PC-9 (cell line): ENCODE data around the gene ITIH3. TPM values are rescaled to one million over a fixed set of nuclear protein-coding genes. Genes with fewer than 3 reads are reported as not detected.
A peak's percentile ranks its signal among the peaks of the same experiment; 100 is the strongest.

Source experiments
- Bru-seq: library from RNA; stranded (reverse); fragments of 400-500 nt; gene quantifications from one replicate; lab custom pipeline; 2021; lab: Mats Ljungman, UMichigan
- BruChase-seq, 2 experiments: library from RNA; stranded (reverse); fragments of 400-500 nt; gene quantifications; one replicate each; lab custom pipeline; 2021; lab: Mats Ljungman, UMichigan
- BruUV-seq: library from RNA; stranded (reverse); fragments of 400-500 nt; replicated peaks from 2 replicates; lab custom pipeline; 2021; lab: Mats Ljungman, UMichigan
- CTCF ChIA-PET: fragments of 300-600 bp; sonication (Branson Sonifier 250); formaldehyde crosslinking; loops from one replicate; lab custom pipeline; 2022; ENCODE audit warnings: antibody characterized with exemption; lab: Charles Lee
- POLR2A ChIA-PET: fragments of 300-600 bp; sonication (Branson Sonifier 250); formaldehyde crosslinking; loops from one replicate; lab custom pipeline; 2022; ENCODE audit warnings: antibody characterized with exemption; ENCODE audit not compliant: unreplicated experiment; lab: Charles Lee
- DNase-seq, 2 experiments: peaks; one replicate each; pipeline versions ENCODE4 v3.0.0 to v3.0.0-alpha.2; 2015 to 2022; ENCODE audit warnings: mixed read lengths in 1 of 2
- H2AFZ ChIP-seq: fragments of 200-600 bp; sonication (generic); 2 replicates; pipeline ENCODE4 v1.8.1; 2017; ENCODE audit warnings: antibody characterized with exemption
- H3F3A ChIP-seq: fragments of 200-600 bp; sonication (generic); 2 replicates; pipeline ENCODE4 v1.8.1; 2017; ENCODE audit warnings: antibody characterized with exemption, mild to moderate bottlenecking, low read depth; ENCODE audit not compliant: insufficient read depth
- H3K27ac ChIP-seq: fragments of 200-600 bp; sonication (generic); 2 replicates; pipeline ENCODE4 v1.6.1; 2016; ENCODE audit warnings: mixed run types
- H3K27me3 ChIP-seq: fragments of 200-600 bp; sonication (generic); 2 replicates; pipeline ENCODE4 v1.6.1; 2016; ENCODE audit warnings: low read depth, mixed run types; ENCODE audit not compliant: insufficient read depth
- H3K36me3 ChIP-seq: fragments of 200-600 bp; sonication (generic); 2 replicates; pipeline ENCODE4 v1.6.1; 2016; ENCODE audit warnings: low read depth, mixed run types
- H3K4me1 ChIP-seq: fragments of 200-600 bp; sonication (generic); replicated peaks from 2 replicates; pipeline ENCODE4 v1.6.1; 2016; ENCODE audit warnings: mixed run types; ENCODE audit not compliant: insufficient read depth
- H3K4me2 ChIP-seq: fragments of 200-600 bp; sonication (generic); 2 replicates; pipeline ENCODE4 v1.6.1; 2017; ENCODE audit warnings: mixed run types
- H3K4me3 ChIP-seq: fragments of 200-600 bp; sonication (generic); 2 replicates; pipeline ENCODE4 v1.6.1; 2016; ENCODE audit warnings: mixed run types
- H3K79me2 ChIP-seq: fragments of 200-600 bp; sonication (generic); 2 replicates; pipeline ENCODE4 v1.6.1; 2017; ENCODE audit warnings: low read depth, mixed run types
- H3K9me2 ChIP-seq: fragments of 200-600 bp; sonication (generic); 2 replicates; pipeline ENCODE4 v1.8.1; 2017; ENCODE audit warnings: mild to moderate bottlenecking; ENCODE audit not compliant: insufficient read depth
- H3K9me3 ChIP-seq: fragments of 200-600 bp; sonication (generic); 2 replicates; pipeline ENCODE4 v1.8.1; 2016; ENCODE audit warnings: low read depth; ENCODE audit not compliant: insufficient read depth
- H4K20me1 ChIP-seq: fragments of 200-600 bp; sonication (generic); 2 replicates; pipeline ENCODE4 v1.8.1; 2017; ENCODE audit not compliant: insufficient read depth
- CTCF ChIP-seq: fragments of 200-600 bp; sonication (generic); conservative IDR thresholded peaks from 2 replicates; pipeline ENCODE4 v1.6.1; 2017; ENCODE audit warnings: mixed run types, antibody characterized with exemption, mild to moderate bottlenecking, moderate library complexity
- EZH2 ChIP-seq: fragments of 200-600 bp; sonication (generic); IDR thresholded peaks from 2 replicates; pipeline ENCODE4 v1.8.0; 2017; ENCODE audit warnings: antibody characterized with exemption, low read depth
- intact Hi-C: fragments of 100-400 bp; cut with micrococcal nuclease; formaldehyde crosslinking; loops from one replicate; pipeline ENCODE4 v1.10.0; 2022; ENCODE audit not compliant: unreplicated experiment
- long read RNA-seq: library from polyadenylated mRNA; stranded (forward); transcript quantifications from one replicate; pipeline ENCODE4 v2.0.0, GENCODE V29; 2022
- total RNA-seq: library from RNA; stranded (reverse); gene quantifications from 2 replicates; pipeline ENCODE4 v1.2.3, GENCODE V29; 2021

Gene ITIH3, protein sequence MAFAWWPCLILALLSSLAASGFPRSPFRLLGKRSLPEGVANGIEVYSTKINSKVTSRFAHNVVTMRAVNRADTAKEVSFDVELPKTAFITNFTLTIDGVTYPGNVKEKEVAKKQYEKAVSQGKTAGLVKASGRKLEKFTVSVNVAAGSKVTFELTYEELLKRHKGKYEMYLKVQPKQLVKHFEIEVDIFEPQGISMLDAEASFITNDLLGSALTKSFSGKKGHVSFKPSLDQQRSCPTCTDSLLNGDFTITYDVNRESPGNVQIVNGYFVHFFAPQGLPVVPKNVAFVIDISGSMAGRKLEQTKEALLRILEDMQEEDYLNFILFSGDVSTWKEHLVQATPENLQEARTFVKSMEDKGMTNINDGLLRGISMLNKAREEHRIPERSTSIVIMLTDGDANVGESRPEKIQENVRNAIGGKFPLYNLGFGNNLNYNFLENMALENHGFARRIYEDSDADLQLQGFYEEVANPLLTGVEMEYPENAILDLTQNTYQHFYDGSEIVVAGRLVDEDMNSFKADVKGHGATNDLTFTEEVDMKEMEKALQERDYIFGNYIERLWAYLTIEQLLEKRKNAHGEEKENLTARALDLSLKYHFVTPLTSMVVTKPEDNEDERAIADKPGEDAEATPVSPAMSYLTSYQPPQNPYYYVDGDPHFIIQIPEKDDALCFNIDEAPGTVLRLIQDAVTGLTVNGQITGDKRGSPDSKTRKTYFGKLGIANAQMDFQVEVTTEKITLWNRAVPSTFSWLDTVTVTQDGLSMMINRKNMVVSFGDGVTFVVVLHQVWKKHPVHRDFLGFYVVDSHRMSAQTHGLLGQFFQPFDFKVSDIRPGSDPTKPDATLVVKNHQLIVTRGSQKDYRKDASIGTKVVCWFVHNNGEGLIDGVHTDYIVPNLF
- total RNA-seq (not detected in 2 replicates), Bru-seq, nascent RNA (not detected), BruChase-seq, experiment 1, labeled RNA remaining after a 2-hour chase (percentile 8 among the genes with signal in this experiment), BruChase-seq, experiment 2, labeled RNA remaining after a 6-hour chase (not detected)
- long read RNA-seq, result 0 reads

GRCh38 chr3:52794612-52795099, at the start of gene ITIH3:
Gene ITIH3, plus strand, starts transcription at chr3:52794796. Its CDS starts 8 bp downstream, at chr3:52794804.
- Histone ChIP-seq H3F3A (no peaks in the 10 kb centered on the region), H3K36me3 (no peaks in the 10 kb centered on the region), H3K4me1 (no peaks in the 10 kb centered on the region), H3K27me3 (peaks cover 6% of the 10 kb centered on the region; the same call in 1 of the 2 replicates), H3K9me2 (no peaks in the 10 kb centered on the region), H3K79me2 (no peaks in the 10 kb centered on the region), H4K20me1 (no peaks in the 10 kb centered on the region), H2AFZ (no peak within 1 kb of the TSS), H3K9me3 (no peaks in the 10 kb centered on the region), H3K4me2 (no peak within 1 kb of the TSS), H3K4me3 (no peak within 1 kb of the TSS), H3K27ac (no peak within 1 kb of the TSS)
- intact Hi-C loops, result no loop called here
- no TSS peak for BruUV-seq
- POLR2A ChIA-PET, result no interaction called here
- DNase-seq, result no peak
- TF ChIP-seq CTCF (no peak), EZH2 (no peak)
- CTCF ChIA-PET, result no interaction called here

DNA sequence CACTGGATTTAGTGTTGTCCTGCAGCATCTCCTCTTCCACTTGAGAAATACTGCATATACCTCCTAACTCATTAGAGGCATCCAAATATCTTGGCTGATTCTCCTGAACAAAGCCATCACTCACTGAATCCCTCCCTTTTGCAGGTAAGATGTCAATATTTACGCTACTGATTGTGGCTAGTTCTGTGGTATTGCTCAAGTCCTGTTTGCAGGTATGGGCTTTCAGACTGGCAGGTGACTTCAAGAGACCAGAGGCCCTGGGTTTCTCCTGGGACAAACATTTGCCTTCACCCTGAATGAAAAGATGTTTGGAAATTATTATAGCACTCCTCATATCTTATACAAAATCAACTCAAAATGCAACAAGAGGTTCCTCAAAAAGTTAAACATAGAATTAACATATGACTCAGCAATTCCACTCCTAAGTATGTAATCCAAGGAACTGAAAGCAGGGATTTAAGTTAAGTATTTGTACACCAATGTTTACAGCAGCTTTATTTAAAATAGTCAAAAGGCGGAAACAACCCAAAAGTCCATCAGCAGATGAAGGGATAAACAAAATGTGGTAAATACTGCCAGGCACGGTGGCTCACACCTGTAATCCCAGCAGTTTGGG, 42.4 kb upstream of the ITIH3 start:
- Histone ChIP-seq H3K4me3 (no peak overlapping the region), H3K27ac (peak overlapping the region; percentile 51), H3K27me3 (no peaks in the 10 kb centered on the region), H3K79me2 (no peaks in the 10 kb centered on the region), H4K20me1 (no peaks in the 10 kb centered on the region), H2AFZ (no peak overlapping the region), H3K4me2 (no peak overlapping the region), H3F3A (peaks cover 6% of the 10 kb centered on the region; the same call in 1 of the 2 replicates), H3K4me1 (peaks cover 8% of the 10 kb centered on the region; the same call in 1 of the 2 replicates), H3K9me3 (no peaks in the 10 kb centered on the region), H3K9me2 (no peaks in the 10 kb centered on the region), H3K36me3 (peaks cover 6% of the 10 kb centered on the region; the same call in 1 of the 2 replicates)
- no peak for DNase-seq
- no peak for TF ChIP-seq EZH2
- no peak for TF ChIP-seq CTCF
- CTCF ChIA-PET, result interaction anchor here (0.6 kb wide), 1 partner anchor 344 kb away, joined by 7 read pairs; no protein-coding TSS in a partner anchor
- intact Hi-C loops, result no loop called here
- POLR2A ChIA-PET, result no interaction called here
- no TSS peak for BruUV-seq
